K562 (cell line): Measurements from ENCODE around the gene C2orf42. TPM values are rescaled to one million over a fixed set of nuclear protein-coding genes. Genes with fewer than 3 reads are reported as not detected.

Experiments
- BHLHE40 ChIP-seq: IDR thresholded peaks from 2 replicates; pipeline ENCODE4 v1.6.1; 2011; ENCODE audit warnings: low read length, improper control_type of control experiment
- ETV6 ChIP-seq, 3 experiments: fragments of 150-350 bp in 1 of 3; sonication (generic) in 1 of 3; formaldehyde crosslinking in 1 of 3; IDR thresholded peaks; 2 replicates each; pipeline versions ENCODE4 v1.6.1 to v1.8.0; 2014 to 2022; ENCODE audit warnings: borderline replicate concordance in 2 of 3, low read depth in 2 of 3, antibody characterized with exemption in 1 of 3, low read length in 1 of 3, mild to moderate bottlenecking in 1 of 3, missing genetic modification reagents in 1 of 3
- FOS ChIP-seq: IDR thresholded peaks from 3 replicates; pipeline ENCODE4 v1.6.1; 2011; ENCODE audit not compliant: insufficient read length; ENCODE audit errors: extremely low read depth
- ID3 ChIP-seq, 2 experiments: fragments of 250-450 bp in 1 of 2; fragments of 450-650 bp in 1 of 2; sonication (Bioruptor Pico) in 1 of 2; IDR thresholded peaks; 2 replicates each; pipeline versions ENCODE4 v1.6.1 to v1.8.0; 2016 to 2021; ENCODE audit warnings: mild to moderate bottlenecking in 2 of 2, moderate library complexity in 2 of 2, missing compliant biosample characterization in 1 of 2, missing genetic modification characterization in 1 of 2
- KLF13 ChIP-seq: fragments of 450-650 bp; IDR thresholded peaks from 2 replicates; pipeline ENCODE4 v1.6.1; 2016; ENCODE audit warnings: missing genetic modification characterization, low read depth, mild to moderate bottlenecking, missing compliant biosample characterization, moderate library complexity, borderline replicate concordance
- MIER1 ChIP-seq: fragments of 450-650 bp; IDR thresholded peaks from 2 replicates; pipeline ENCODE4 v1.6.1; 2016; ENCODE audit warnings: antibody characterized with exemption, mild to moderate bottlenecking, low read depth
- TFAP4 ChIP-seq: sonication (generic); formaldehyde crosslinking; IDR thresholded peaks from 2 replicates; pipeline ENCODE4 v1.8.0; 2022; ENCODE audit warnings: missing genetic modification reagents, mild to moderate bottlenecking, moderate library complexity, borderline replicate concordance
- THAP7 ChIP-seq: fragments of 250-450 bp; sonication (Bioruptor Pico); IDR thresholded peaks from 2 replicates; pipeline ENCODE4 v1.5.0; 2021
- ZBTB49 ChIP-seq: sonication (generic); formaldehyde crosslinking; IDR thresholded peaks from 2 replicates; pipeline ENCODE4 v1.8.0; 2022; ENCODE audit warnings: missing genetic modification reagents, mild to moderate bottlenecking, borderline replicate concordance
- ZNF217 ChIP-seq: sonication (generic); formaldehyde crosslinking; IDR thresholded peaks from 2 replicates; pipeline ENCODE4 v1.8.0; 2022; ENCODE audit warnings: mild to moderate bottlenecking, missing genetic modification reagents
- ZNF507 ChIP-seq: conservative IDR thresholded peaks from 2 replicates; pipeline ENCODE4 v1.6.1; 2017; ENCODE audit warnings: missing genetic modification characterization, missing compliant biosample characterization
- ZNF609 ChIP-seq: sonication (generic); formaldehyde crosslinking; IDR thresholded peaks from 2 replicates; pipeline ENCODE4 v1.8.1; 2023; ENCODE audit warnings: missing genetic modification reagents, mild to moderate bottlenecking, borderline replicate concordance
- ZNF696 ChIP-seq: fragments of 250-450 bp; sonication (Bioruptor Pico); conservative IDR thresholded peaks from 2 replicates; pipeline ENCODE4 v1.4.0; 2020; ENCODE audit warnings: mild to moderate bottlenecking, moderate library complexity
- ZNF76 ChIP-seq: fragments of 250-450 bp; sonication (Bioruptor Pico); IDR thresholded peaks from 2 replicates; pipeline ENCODE4 v1.4.0; 2020; ENCODE audit warnings: mild to moderate bottlenecking, moderate library complexity, borderline replicate concordance
- ZNF77 ChIP-seq: fragments of 250-450 bp; sonication (Bioruptor Pico); IDR thresholded peaks from 2 replicates; pipeline ENCODE4 v1.5.0; 2020
- ZNF830 ChIP-seq: fragments of 250-450 bp; sonication (Bioruptor Pico); IDR thresholded peaks from 2 replicates; pipeline ENCODE4 v1.5.0; 2021; ENCODE audit warnings: mild to moderate bottlenecking
- polyA plus RNA-seq, 8 experiments: library from polyadenylated mRNA; depleted of rRNA in 4 of 8; stranded (reverse) in 5 of 8; unstranded in 3 of 8; fragments of >200 nt; fragmentation: Nextera tagmentation in 2 of 8; fragmentation: Illumina TruSeq in 1 of 8; extraction: Ambion mirVana in 2 of 8; extraction: Trizol in 1 of 8; gene quantifications; 2 replicates each; pipeline versions ENCODE4 v1.2.1 to v1.2.3, GENCODE V29; 2011 to 2014; ENCODE audit warnings: inconsistent platforms in 1 of 8, missing spikeins in 1 of 8
- total RNA-seq, 7 experiments: library from RNA; depleted of rRNA in 6 of 7; stranded (reverse); fragments of >200 nt in 6 of 7; fragmentation: Illumina TruSeq in 2 of 7; extraction: Trizol in 2 of 7; gene quantifications; 2 replicates each; pipeline versions ENCODE4 v1.2.1 to v1.2.3, GENCODE V29; 2011 to 2021; ENCODE audit warnings: low replicate concordance in 1 of 7

Gene C2orf42
- total and polyA plus RNA-seq, 9 of the 15 experiments (the other 6 are each of a cell fraction or from before 2014, with no cell fraction given): 4.6 to 10.9 (median 7.5) TPM

- peak; percentile 62; the same call in 1 of the 2 replicates for TF ChIP-seq ZNF76 (CRISPR knock-in tag)
- TF ChIP-seq BHLHE40: no peak
- TF ChIP-seq ZNF77 (CRISPR knock-in tag): no peak
- TF ChIP-seq KLF13: peak; percentile 61; the same call in 1 of the 2 replicates
- no peak for TF ChIP-seq ZNF696 (CRISPR knock-in tag)
- no peak for TF ChIP-seq ZNF507 (tag)
- peak; percentile 94; the same call in 1 of the 2 replicates for TF ChIP-seq ZBTB49 (CRISPR knock-in tag)
- TF ChIP-seq ETV6 (IDR thresholded peaks at IDR 0.05; ENCODE audit: borderline replicate concordance in 1 of 2, low read depth in 2 of 2, low read length in 1 of 2): peak in 1 of 2 experiments; percentile 59; a peak in 1 of 4 replicates
- no peak for TF ChIP-seq ETV6 (CRISPR knock-in tag; IDR thresholded peaks at IDR 0.05; ENCODE audit: borderline replicate concordance)
- TF ChIP-seq FOS: peak; percentile 83
- no peak for TF ChIP-seq ID3 (CRISPR knock-in tag; IDR thresholded peaks at IDR 0.05)
- TF ChIP-seq ID3 (tag; IDR thresholded peaks at IDR 0.05): peak; percentile 25; the same call in 1 of the 2 replicates
- TF ChIP-seq TFAP4 (CRISPR knock-in tag): peak; percentile 80
- no peak for TF ChIP-seq ZNF217 (CRISPR knock-in tag)
- no peak for TF ChIP-seq ZNF609 (CRISPR knock-in tag)
- no peak; the same call in 1 of the 2 replicates for TF ChIP-seq ZNF830 (CRISPR knock-in tag)
- TF ChIP-seq MIER1: no peak
- TF ChIP-seq THAP7: peak; percentile 99
Measured at GRCh38 chr2:70190418-70191243, at the start of gene C2orf42 (continued).
